Kidney (tissue), 14 donors: ENCODE data around the gene SPINT2. TPM values are rescaled to one million over a fixed set of nuclear protein-coding genes. Genes with fewer than 3 reads are reported as not detected.

ENCODE experiments used
- DNase-seq, 5 donors: peaks; one replicate each; pipeline ENCODE4 v3.0.0-alpha.2; 2013 to 2020
- FAIRE-seq: peaks from 2 replicates; lab custom pipeline; 2012; peaks lifted over from hg19 to GRCh38; lab: Jason Lieb, UNC
- H3K27ac ChIP-seq, 2 donors: one replicate each; pipeline ENCODE4 v1.7.0; 2013; ENCODE audit warnings: low read depth in 2 of 2, low read length in 2 of 2, inconsistent platforms in 1 of 2
- H3K27me3 ChIP-seq: one replicate; pipeline ENCODE4 v1.7.1; 2013; ENCODE audit warnings: low read length, inconsistent platforms; ENCODE audit not compliant: control insufficient read depth, insufficient read depth
- H3K36me3 ChIP-seq, 3 donors: one replicate each; pipeline versions ENCODE4 v1.7.0 to v1.7.1; 2013; ENCODE audit warnings: low read length in 3 of 3, control low read depth in 1 of 3, inconsistent platforms in 1 of 3; ENCODE audit not compliant: insufficient read depth in 3 of 3, control insufficient read depth in 2 of 3
- H3K4me1 ChIP-seq, 3 donors: one replicate each; pipeline versions ENCODE4 v1.7.0 to v1.7.1; 2013; ENCODE audit warnings: low read length in 3 of 3, inconsistent platforms in 1 of 3, low read depth in 1 of 3; ENCODE audit not compliant: control insufficient read depth in 2 of 3, insufficient read depth in 2 of 3
- H3K4me3 ChIP-seq, 3 donors: one replicate each; pipeline versions ENCODE4 v1.7.0 to v1.8.1; 2013; ENCODE audit warnings: low read length in 3 of 3, control low read depth in 1 of 3, inconsistent platforms in 1 of 3
- H3K9ac ChIP-seq, 3 donors: one replicate each; pipeline versions ENCODE4 v1.7.0 to v1.7.1; 2013; ENCODE audit warnings: low read length in 3 of 3, control low read depth in 1 of 3, inconsistent platforms in 1 of 3
- H3K9me3 ChIP-seq, 3 donors: one replicate each; pipeline versions ENCODE4 v1.7.0 to v1.7.1; 2013; ENCODE audit warnings: low read length in 3 of 3, control low read depth in 1 of 3, inconsistent platforms in 1 of 3; ENCODE audit not compliant: control insufficient read depth in 2 of 3, insufficient read depth in 1 of 3
- intact Hi-C: fragments of 100-400 bp; cut with DNase I; formaldehyde crosslinking; loops from one replicate; pipeline ENCODE4 v1.11.1; 2022
- polyA plus RNA-seq: library from polyadenylated mRNA; stranded (reverse); fragments of 350-450 nt; fragmentation: Illumina TruSeq; extraction: RNeasy Lipid Tissue Mini Kit (QIAGEN cat#74804); gene quantifications from one replicate; pipeline ENCODE4 v1.2.3, GENCODE V29; 2014; ENCODE audit warnings: low read depth, low replicate concordance; ENCODE audit not compliant: insufficient read depth
- total RNA-seq: library from RNA; stranded (reverse); fragmentation: NEBNext Ultra II Directional; extraction: Animal tissue kit (Norgen Biotek cat#: 25700); gene quantifications from one replicate; pipeline ENCODE4 v1.2.1, GENCODE V29; 2021
- TF ChIP-seq, protein P1 (sequence below): IDR thresholded peaks from 3 replicates; pipeline ENCODE4 v1.5.1; 2012; ENCODE audit warnings: mild to moderate bottlenecking, moderate library complexity, borderline replicate concordance; ENCODE audit not compliant: insufficient read depth; ENCODE audit errors: extremely low read depth
- donor health status: control.
- donor health status: control.
- donor health status: control.
- donor health status: control.
- donor health status: control.
- donor health status: DM: yes; HTN: yes; CAD: no.
- donor health status: Normal renal cell carcinoma (clear cell type).

The SPINT2 gene
- total and polyA plus RNA-seq, 2 donors from 2014 or later: 381 to 425 TPM

DNA sequence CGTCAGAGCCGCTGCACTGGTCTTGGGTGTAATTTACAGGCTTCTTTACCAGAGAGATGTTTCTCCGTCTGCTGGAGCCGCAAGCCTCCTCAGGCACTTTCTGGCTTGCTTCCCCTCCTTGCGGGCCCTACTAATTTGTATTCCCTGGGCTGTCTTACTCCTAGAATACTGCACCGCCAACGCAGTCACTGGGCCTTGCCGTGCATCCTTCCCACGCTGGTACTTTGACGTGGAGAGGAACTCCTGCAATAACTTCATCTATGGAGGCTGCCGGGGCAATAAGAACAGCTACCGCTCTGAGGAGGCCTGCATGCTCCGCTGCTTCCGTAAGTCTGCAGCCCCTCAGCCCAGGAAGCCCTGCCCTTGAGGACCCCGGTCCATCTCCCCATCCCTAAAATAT is 25.6 kb downstream of the SPINT2 start:
- DNase-seq (no peak), FAIRE-seq (no peak)
- Histone ChIP-seq H3K9me3 (no peaks in the 10 kb centered on the region), H3K27ac (no peak overlapping the region), H3K4me1 (no peaks in the 10 kb centered on the region), H3K4me3 (no peak overlapping the region), H3K27me3 (no peaks in the 10 kb centered on the region), H3K36me3 (peaks cover 0 to 51% (median 17%) of the 10 kb centered on the region in 3 donors), H3K9ac (no peak overlapping the region)
- intact Hi-C loops: no loop called here
- TF ChIP-seq, protein P1, sequence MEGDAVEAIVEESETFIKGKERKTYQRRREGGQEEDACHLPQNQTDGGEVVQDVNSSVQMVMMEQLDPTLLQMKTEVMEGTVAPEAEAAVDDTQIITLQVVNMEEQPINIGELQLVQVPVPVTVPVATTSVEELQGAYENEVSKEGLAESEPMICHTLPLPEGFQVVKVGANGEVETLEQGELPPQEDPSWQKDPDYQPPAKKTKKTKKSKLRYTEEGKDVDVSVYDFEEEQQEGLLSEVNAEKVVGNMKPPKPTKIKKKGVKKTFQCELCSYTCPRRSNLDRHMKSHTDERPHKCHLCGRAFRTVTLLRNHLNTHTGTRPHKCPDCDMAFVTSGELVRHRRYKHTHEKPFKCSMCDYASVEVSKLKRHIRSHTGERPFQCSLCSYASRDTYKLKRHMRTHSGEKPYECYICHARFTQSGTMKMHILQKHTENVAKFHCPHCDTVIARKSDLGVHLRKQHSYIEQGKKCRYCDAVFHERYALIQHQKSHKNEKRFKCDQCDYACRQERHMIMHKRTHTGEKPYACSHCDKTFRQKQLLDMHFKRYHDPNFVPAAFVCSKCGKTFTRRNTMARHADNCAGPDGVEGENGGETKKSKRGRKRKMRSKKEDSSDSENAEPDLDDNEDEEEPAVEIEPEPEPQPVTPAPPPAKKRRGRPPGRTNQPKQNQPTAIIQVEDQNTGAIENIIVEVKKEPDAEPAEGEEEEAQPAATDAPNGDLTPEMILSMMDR: no peak

DNA sequence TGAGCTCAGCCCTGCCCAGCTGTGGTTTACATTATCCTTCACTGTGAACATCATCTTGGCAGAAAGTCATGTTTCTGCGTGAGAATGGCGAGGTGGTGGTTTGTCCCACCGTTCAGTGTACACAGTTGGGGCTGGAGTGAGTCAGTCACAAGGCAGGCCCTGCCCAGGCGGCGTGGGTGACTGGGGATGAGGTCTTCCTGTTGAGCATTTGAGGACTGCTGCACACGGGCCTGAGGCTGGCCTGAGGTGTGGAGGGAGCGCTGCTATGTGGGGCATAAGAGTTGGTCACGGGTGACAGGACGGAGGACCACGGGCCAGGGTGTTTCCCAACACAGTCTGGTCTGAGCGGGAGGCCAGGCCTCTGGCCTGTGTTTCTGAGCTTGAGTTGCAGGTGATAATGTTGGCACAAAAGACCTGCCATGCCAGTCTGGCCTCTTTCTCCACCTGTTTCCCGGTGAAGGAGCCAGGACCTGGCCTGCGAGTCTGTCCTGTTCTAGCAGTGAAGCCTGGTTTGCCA is 26.3 kb downstream of the SPINT2 start:
- TF ChIP-seq, protein P1: no peak
- Histone ChIP-seq H3K4me1 (no peaks in the 10 kb centered on the region), H3K27me3 (no peaks in the 10 kb centered on the region), H3K9ac (no peak overlapping the region), H3K9me3 (no peaks in the 10 kb centered on the region), H3K4me3 (no peak overlapping the region), H3K36me3 (peaks cover 0 to 49% (median 17%) of the 10 kb centered on the region in 3 donors), H3K27ac (peak overlapping the region in 1 of 2 donors; percentile 11)
- peak in 1 of 5 donors; percentile 94 for DNase-seq
- FAIRE-seq: no peak
- intact Hi-C loops: no loop called here

DNA sequence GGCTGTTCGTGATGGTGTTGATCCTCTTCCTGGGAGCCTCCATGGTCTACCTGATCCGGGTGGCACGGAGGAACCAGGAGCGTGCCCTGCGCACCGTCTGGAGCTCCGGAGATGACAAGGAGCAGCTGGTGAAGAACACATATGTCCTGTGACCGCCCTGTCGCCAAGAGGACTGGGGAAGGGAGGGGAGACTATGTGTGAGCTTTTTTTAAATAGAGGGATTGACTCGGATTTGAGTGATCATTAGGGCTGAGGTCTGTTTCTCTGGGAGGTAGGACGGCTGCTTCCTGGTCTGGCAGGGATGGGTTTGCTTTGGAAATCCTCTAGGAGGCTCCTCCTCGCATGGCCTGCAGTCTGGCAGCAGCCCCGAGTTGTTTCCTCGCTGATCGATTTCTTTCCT is 27.5 kb downstream of the SPINT2 start:
- Histone ChIP-seq H3K9ac (no peak overlapping the region), H3K27me3 (no peaks in the 10 kb centered on the region), H3K4me3 (no peak overlapping the region), H3K9me3 (no peaks in the 10 kb centered on the region), H3K4me1 (no peaks in the 10 kb centered on the region), H3K27ac (no peak overlapping the region), H3K36me3 (peaks cover 0 to 40% (median 17%) of the 10 kb centered on the region in 3 donors)
- TF ChIP-seq, protein P1: no peak
- intact Hi-C loops: no loop called here
- FAIRE-seq: no peak
- no peak for DNase-seq

DNA sequence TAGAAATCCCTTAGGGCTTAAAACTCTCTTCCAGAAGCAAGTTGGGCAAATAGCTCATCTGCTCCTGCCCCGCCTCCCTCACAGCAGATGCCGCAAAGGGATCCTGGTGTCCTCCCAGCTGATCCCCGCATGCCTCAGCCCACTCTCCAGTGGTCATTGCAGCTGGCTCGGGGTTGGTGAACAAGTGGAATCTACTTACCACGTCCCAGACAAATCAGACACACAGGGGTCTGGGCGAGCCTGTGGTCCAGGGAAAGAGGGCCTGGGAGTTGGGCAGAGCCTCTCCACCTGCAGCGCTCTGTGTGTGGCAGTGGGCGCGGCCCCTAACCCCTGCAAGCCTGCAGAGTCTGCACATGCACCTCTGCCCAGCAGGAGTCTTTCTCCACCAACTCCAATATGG is 28.9 kb downstream of the SPINT2 start:
- no peaks in the 10 kb centered on the region for H3K4me1 ChIP-seq
- TF ChIP-seq, protein P1: no peak
- H3K9ac ChIP-seq: no peak overlapping the region

More for the DNA sequence above, 28.9 kb downstream of the SPINT2 start:
- Histone ChIP-seq H3K27ac (no peak overlapping the region), H3K9me3 (no peaks in the 10 kb centered on the region), H3K27me3 (no peaks in the 10 kb centered on the region), H3K36me3 (peaks cover 0 to 33% (median 17%) of the 10 kb centered on the region in 3 donors), H3K4me3 (no peak overlapping the region)
- intact Hi-C loops: no loop called here
- no peak for FAIRE-seq
- no peak for DNase-seq
